Epithelial cell of prostate (primary cell): ENCODE data around the gene AMBRA1.
A peak's percentile ranks its signal among the peaks of the same experiment; 100 is the strongest.

ENCODE experiments used
- DNase-seq: peaks from one replicate; pipeline ENCODE4 v3.0.0-alpha.2; 2011; ENCODE audit warnings: low read depth, low spot score
- H3K27ac ChIP-seq: fragments of 450-650 bp; 2 replicates; pipeline ENCODE4 v1.5.1; 2017; ENCODE audit warnings: mild to moderate bottlenecking

The AMBRA1 gene

DNA sequence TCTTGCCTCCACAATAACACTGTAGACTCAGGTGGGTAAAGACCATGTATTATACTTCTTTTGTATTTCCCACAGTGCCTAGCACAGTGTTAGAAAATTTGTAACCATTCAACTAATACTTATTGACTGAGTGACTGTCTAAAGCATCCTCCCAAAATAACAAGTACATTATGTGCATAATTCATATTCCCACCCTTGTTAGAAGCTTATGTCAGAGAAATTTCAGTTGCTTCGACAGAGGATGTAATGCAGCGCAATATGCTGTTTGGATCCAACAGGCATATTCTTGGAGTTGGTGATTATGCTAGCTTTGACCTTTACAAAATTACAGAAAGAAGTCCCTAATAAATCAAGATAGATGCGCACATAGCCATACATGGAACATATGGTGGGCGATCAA is 53.0 kb downstream of the AMBRA1 start:
- H3K27ac ChIP-seq, result no peak overlapping the region
- no peak for DNase-seq

DNA sequence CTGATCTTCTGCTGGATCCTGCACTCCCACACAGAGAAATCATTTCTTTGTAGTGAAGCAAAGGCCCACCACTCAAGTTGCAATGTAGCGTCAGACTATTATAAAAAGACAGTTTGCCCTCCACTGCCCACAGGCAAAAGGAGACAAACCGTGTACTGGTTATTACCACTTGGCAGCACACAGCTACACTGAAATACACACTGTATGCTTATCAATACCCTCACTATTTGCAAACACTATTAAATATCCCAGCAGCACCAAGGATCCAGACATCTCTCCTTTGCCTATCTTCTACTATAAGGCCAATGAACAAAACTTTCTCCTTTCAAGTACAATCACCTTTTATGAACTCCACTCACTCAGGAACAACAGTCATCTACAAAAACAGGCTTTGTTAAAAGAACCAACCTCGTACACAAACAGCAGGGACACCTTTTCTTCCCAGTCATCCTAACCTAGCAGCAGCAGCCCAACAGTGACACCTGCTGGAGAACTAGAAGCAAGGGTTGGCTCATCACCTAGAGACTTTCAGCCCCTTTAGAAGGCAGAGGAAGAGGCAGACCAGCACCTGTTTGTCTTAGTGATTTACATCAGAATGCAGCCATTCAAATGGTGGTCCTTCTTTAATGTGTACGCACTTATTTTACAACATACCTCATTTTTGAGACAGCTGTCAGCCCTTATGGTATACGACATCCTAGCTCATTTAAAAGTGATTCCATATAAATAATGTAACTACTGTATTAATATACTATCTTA is 56.1 kb downstream of the AMBRA1 start:
- no peak overlapping the region for H3K27ac ChIP-seq
- DNase-seq, result no peak

DNA sequence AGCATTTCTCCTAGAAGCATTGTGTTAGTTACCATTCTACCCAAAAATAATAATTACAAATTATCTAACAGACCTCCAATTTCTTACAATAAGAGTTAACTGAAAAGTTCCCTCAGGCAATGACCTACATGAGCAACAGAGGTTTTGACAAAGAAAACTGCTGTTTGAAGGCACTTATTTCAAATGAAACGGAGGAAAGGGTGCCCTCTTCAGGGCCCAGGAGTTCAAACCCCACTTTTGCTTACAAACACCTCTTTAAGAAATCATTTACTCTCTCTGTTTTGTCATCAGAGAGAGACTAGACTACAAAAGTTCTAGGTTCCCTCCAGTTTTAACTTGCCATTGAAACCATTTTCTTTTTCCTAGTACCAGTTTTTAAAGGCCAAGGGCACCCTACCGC is 56.7 kb downstream of the AMBRA1 start:
- H3K27ac ChIP-seq, result no peak overlapping the region
- no peak for DNase-seq

DNA sequence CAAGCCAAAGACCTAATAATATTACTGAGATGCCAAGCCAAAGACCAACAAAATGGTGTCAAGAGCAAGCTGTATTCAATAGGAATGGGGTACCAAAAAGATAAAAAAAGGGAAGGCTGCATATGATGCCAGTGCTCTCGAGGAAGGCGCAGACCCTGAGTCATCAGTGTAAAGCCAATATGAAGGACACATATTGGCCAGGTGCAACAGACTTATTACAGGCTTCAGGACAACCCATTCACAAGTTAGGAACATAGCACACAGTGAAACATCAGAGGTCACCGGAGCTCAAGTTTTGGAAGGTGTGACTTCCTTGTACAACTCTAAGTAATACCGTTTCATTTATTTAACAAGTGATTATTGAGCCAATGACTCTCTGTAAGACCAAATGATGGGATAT is 58.1 kb downstream of the AMBRA1 start:
- no peak for DNase-seq
- H3K27ac ChIP-seq, result no peak overlapping the region

DNA sequence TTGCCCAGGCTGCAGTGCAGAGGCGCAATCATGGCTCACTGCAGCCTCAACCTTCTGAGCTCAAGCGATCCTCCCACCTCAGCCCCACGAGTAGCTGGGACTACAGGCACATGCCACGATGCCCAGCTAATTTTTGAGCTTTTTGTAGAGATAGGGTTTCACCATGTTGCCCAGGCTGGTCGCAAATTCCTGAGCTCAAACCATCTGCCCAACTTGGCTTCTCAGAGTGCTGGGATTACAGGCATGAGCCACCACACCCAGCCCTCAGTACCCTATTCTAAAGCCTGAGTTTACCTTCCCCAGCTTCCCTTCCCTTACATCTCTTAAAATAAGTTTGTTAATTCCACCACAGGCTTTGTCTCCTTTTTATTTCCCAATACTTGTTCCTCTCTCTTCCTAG is 59.1 kb downstream of the AMBRA1 start:
- DNase-seq, result no peak
- no peak overlapping the region for H3K27ac ChIP-seq

DNA sequence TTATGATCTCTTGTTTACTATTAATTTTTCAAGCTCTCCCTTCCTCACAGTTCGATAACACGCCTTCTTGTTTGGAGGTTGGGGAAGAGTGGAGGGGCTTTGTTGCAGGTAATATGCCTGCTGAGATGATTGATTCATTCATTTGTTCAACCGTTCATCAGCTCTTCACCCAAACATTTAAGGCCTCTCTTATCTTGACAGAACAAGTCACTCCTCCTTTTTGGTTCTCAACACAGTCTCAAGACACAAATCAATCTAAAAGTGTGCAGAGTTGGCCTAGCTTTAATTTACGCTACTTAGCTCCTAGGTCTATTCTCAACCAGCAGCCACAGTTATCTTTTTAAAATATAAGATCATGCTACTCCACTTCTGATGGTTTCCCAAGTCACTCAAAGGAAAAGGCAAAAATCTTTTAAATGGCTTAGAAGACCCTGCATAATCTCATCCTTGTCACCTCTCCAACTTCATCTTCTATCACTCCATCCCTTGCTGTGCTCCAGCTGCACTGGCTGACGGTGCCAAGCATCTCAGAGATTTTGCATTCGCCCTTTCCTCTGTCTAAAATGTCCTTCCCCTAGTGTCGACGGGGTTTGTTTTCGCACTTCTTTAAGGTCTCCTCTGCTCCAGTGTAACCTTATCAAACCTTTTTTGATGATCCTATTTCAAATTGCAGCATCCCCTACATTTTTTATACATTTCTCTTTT is 60.3 kb downstream of the AMBRA1 start:
- no peak for DNase-seq
- no peak overlapping the region for H3K27ac ChIP-seq

DNA sequence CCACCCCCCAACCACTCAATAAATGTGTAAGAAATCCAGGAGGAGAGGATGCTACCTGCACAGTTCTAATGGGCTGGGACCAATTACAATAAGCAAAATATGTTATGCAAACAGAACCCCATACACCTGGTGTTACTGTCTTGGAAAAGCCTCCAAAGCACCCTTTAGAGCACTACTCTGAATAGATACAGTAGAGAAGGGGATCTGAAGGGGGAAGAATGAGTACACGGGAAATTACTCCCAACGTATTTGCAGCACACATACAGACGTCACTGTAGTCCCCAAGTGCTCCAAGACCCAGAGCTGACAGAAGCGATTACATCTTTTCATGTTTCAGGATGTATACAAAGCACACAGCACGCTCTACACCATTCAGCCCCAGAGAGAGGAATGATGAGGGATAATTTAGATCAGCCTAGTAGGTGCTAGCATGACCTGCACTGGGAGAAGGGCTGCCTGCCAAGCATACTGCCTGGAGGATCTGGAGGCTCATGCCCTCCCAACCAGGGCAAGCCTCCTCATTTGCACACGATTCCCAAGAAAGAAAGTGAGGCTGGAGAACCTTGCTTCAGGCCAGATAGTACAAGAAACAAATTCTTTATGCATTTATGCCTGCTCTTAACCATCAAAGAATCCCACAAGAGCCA is 63.8 kb downstream of the AMBRA1 start:
- no peak for DNase-seq
- no peak overlapping the region for H3K27ac ChIP-seq

DNA sequence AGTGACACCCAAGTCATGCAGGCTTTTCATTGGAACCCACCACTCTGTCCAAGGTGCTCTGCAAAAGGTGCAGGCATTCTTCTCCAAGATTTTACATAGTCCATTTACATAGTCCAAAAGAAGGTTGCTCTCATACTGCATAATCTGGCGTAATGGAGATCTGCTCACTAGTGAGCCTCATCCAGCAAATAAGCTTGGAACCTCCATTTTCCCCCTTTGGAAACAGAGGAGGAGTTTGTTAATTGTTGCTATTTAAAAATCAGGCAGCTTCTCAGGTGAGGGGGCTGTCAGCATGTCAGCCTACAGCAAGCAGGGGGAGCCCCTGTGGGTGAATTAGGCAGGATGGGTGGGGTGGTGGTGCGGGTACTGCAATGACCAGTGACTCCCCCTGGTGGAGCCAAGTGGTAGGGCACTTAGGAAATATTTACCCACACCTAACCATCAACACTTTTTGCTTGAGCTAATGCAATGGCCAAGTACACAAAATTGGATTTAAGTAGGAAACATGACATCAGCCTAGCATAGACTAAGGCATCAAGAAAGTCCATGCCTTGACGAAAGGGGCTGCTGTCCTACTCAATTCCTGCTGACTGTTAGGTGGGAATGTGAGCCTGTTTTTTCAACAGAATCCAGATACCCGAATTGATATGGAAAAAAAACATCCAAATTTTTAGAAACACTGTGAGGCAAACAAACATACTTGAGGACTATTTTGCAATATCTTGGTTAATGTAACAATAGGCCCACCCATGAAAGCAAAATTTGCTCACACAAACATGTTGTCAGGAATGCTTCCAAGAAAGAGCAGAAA is 64.5 kb downstream of the AMBRA1 start:
- no peak overlapping the region for H3K27ac ChIP-seq
- DNase-seq, result no peak

DNA sequence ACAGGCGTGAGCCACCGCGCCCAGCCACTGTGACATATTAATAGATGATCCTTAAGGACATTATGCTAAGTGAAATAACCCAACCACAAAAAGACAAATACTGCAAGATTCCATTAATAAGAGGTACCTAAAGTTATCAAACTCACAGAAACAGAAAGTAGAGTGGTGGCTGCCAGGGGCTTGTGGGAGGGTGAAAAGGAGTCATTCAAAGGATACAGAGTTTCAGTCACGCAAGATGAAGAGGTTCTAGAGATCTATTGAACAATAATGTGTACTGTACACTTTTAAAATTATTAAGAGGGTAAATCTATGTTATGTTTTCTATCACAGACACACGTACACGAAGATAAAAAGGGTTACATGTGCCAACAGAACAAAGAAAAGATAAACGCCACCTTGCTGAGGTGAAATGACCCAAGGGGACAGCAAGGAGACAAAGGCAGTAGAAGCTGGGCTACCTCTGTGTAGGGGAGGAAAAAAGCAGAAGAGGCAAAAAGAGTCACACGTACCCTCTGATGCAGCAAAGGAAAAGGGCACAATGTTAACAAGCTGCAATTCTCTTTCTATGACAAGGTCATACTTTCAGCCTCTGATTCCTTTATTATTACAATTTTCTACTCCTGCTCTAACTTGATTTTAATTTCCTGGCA is 65.3 kb downstream of the AMBRA1 start:
- no peak overlapping the region for H3K27ac ChIP-seq

DNA sequence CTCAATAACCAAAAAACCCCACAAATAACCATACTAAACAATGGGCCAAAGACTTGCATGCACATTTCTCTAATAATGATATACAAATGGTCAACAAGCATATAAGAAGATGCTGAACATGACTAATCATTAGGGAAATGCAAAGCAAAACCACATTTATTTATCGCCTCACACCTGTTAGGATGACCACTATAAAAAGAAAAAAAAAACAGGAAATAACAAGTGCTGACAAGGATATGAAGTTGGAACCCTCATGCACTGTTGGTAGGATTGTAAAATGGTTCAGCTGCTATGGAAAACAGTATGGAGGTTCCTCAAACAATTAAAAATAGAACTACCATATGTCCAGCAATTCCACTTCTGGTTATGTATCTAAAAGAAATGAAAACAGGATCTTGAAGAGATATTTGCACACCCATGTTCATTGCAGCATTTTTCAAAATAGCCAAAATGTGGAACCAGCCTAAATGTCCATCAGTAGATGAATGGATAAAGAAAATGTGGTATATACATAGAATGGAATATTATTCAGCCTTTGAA is 66.2 kb downstream of the AMBRA1 start:
- no peak for DNase-seq
- H3K27ac ChIP-seq, result no peak overlapping the region

More for the DNA sequence above, 65.3 kb downstream of the AMBRA1 start:
- no peak for DNase-seq

DNA sequence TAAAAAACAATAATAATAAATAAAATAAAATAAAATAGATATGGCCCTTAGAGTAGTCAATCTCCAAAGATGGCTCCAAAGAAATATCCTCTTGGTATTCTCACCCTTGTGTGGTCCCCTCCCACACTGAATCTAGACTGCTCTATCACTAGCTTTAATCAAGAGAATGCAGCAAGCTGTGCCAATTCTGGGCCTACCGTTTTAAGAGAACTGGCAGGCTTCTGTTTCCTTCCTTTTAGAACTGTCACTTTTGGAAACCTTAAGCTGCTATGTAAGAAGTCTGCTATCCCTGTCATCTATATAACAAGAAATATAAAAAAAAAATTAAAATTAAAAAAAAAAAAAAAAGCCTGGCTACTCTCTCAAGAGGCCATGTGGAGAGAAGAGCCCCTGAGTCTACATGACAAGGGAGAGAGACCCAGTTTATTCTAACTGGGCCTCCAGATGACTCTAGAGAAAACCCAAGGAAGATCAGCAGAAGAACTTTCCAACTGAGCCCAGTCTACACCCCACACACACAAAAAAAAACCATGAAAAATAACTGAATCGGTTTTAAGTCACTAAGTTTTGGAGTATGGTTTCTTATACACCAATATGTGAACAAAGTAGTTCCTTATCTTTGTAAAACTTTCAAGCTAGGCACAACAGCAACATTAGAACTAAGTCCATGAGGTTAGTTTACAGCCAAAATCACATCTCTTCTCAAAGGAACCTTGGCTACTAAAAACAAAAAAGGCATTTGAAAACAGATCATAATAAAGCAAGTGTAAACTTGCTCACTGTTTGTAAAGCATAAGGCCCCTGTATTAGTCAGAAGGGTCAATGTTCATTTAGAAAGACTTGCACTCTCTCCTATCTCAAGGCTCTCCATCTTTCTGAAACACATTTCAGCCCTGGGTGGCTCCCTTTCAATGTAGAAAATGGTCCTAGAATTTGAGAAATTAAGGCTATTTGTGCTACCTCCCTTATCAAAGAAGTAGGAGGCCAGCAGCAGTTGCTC is 67.3 kb downstream of the AMBRA1 start:
- H3K27ac ChIP-seq, result no peak overlapping the region

DNA sequence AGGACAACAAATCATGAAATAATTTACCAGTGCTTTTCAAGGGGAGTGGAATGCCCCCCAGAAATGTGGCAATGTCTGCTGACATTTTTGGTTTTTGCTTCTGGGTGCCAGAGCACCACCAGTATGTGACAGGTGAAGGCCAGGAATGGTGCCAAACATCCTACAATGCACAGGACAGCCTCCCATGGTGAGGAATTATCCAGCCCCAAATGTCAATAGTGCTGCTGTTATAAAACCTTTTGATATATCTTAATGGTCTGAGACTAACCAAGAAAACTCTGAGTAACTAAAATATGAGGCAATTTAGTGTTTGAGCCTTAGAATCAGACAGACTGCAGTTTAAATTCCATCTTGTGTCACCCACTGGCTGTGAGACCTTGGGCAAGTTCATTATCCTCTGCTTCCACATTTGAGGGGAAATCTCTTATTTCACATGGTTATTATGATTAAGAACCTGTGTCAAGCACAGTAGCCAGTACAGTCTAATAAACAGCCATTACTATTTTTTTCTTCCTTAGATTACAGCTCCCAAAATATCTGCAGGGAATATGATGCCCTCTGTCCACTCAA is 69.5 kb downstream of the AMBRA1 start:
- DNase-seq, result no peak
- H3K27ac ChIP-seq, result no peak overlapping the region

More for the DNA sequence above, 67.3 kb downstream of the AMBRA1 start:
- no peak for DNase-seq

DNA sequence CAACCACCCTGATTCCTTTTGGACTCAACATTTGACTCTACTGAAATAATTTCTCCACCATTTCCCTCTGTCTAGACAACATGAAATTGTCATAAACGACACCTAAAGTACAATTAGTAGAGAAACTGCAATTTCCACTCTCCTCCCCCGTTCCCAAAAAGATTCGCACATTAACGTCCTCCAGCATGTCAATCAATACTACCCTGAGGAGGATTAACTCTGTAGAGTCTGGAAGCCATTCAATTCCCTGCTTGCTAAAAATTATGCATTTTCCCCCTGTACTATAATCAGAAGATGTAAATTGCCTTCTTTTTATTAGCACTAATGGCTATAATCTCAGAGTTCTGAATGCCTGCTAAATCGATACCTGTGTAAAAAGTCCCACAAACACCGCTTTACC is 70.5 kb downstream of the AMBRA1 start:
- no peak for DNase-seq
- no peak overlapping the region for H3K27ac ChIP-seq

DNA sequence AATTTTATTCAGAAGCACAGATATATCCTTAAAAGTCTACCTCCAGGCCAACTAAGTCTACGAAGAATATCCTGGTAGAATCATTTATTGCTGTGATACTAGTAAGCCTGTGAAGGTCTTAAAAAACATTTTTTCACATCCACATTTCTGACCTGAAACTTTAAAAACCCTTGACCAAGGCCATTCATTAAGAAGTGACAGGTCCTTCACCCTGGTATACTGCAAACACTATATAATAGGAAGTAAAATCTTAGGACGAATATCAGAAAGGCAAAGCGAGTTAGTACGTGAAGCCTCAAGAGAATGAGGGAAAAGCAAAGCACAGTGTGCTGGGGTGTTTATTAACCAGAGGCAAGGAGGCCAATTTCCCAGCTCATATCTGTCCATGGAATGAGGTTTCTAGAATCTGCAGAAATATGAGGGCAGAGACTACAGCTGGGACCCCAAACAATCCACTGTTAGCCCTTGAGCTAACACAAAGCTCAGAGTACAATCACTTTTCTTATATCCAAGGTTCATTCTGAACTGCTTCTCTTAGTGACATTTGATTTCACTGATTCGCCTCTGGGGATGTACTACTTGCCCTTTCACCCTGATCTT is 71.0 kb downstream of the AMBRA1 start:
- no peak overlapping the region for H3K27ac ChIP-seq
- no peak for DNase-seq

DNA sequence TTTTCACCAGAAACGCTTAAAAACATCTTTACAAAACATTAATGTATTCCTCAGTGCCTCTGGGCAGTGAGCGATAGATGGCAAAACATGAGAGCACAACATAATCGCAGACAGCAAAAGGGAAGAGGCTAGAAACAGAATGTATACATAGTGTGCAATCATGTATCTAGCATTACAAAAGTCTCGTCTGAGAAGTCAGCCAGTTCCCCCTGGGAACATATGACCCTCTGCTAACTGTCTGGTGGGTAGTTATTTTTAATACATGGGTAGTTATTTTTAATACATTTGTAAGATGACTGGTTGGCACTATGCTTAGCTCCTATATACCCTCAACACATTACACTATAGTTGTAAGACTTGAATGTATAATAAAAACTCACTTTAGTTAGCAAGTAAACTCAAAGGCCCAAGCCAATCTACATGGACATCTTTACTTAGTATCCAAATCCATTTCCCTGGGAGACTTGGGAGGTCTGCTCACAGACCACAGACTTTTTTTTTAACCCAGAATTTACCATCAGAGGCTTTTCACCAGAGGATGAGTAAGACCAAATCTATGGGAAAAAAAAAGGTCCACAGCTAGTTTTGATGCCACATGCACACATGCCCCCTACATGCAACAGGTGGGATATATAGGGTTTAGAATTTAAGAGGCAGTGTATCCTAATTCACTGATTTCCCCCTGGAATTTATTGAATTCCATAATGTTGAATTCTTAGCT is 71.7 kb downstream of the AMBRA1 start:
- DNase-seq, result no peak
- H3K27ac ChIP-seq, result no peak overlapping the region

DNA sequence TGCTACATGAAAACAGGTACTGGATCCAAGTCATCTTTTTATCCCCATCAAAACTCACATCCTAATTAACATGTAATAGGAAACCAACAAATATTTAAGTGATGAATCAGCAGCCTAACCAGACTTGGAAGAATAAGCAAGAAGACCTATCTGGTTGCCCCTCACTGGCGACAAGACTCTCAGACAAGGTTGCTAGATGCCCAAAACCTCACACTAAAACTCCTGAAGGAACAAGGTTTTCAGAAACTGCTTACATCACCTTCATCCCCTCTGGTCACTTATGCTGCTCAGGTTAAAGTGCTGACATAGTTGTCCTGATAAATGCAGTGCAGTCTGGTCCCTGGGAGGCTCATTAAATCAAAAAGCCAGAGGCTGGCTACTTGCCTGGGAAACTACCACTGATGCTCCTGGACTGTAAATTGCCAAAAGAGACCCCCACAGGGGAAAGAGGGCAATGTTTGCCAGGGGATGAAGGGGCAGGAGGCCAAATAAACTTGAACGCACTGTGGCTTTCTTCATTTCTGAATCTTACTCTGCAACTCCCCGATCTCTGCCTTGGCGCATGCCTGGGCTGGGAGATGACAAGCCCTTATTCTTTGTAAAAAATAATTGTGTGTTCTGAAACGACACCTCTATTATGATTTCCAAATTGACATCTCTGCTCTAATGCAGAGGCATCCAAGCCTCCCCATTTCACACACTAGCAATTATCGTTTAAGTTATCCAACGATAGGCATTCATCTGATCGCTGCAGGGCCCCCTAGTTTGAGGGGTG is 72.7 kb downstream of the AMBRA1 start:
- DNase-seq, result no peak

DNA sequence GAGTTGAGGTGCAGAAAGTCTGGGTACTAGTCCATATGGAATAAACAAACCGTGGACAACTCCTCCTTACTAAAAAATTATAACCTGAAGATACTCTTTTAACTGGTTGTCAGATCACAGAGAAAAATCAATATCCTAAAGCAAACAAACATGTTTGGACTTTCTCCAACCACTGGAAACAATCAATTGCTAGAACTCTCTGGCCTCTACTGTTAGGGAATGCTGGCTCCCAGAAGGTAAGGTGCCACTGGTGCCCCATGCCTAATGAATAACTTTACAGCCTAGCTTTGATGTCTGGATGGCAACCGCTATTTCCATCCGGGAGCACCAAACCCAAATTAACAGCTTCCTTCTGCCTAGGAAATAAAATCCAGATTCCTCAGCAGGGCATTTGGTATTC is 74.5 kb downstream of the AMBRA1 start:
- DNase-seq, result no peak
- H3K27ac ChIP-seq, result no peak overlapping the region

More for the DNA sequence above, 72.7 kb downstream of the AMBRA1 start:
- peak overlapping the region; percentile 13 for H3K27ac ChIP-seq
